GM19351 (cell line): Measurements from ENCODE around the gene FOXRED2.
"Not testable (repeated sequence)": the region's sequence is repeated elsewhere in the genome, so short reads cannot be mapped to it uniquely, and the experiment has no call there.

ENCODE experiments used
- ATAC-seq: cut with Tn5 transposase; IDR thresholded peaks from one replicate; pipeline ENCODE4 v1.9.1; 2021; ENCODE audit warnings: mild to moderate bottlenecking, moderate library complexity; ENCODE audit not compliant: unreplicated experiment

The FOXRED2 gene

DNA sequence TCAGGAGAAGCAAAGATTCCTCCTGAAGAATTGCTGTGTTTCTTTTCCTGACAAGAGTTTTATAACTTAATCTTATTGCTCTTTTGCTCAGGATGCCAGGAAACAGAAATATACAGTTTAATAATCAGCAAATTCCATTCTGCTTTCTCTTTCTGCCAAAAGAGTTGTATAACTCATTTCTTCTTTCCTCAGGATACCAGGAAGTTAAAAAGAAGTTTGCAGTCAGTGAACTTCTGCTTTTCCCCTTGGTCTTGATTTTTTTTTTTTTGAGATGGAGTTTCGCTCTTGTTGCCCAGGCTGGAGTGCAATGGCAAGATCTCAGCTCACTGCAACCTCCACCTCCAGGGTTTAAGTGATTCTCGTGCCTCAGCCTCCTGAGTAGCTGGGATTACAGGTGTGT lies 13.1 kb upstream of the FOXRED2 start:
- ATAC-seq, result not testable (repeated sequence)

DNA sequence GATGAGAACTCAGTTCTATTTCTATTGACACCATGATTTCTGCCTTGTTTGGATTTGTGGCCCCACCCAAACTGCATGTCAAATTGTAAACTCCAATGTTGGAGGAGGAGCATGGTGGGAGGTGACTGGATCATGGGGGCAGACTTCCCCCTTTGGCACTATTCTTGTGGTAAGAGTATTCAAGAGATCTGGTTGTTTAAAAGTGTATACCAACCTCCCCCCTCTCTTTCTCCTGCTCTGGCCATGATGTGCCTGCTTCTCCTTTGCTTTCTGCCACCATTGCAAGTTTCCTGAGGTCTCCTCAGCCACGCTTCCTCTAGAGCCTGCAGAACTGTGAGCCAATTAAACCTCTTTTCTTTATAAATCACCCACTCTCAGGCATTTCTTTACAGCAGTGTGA lies 7.9 kb upstream of the FOXRED2 start:
- no peak for ATAC-seq

DNA sequence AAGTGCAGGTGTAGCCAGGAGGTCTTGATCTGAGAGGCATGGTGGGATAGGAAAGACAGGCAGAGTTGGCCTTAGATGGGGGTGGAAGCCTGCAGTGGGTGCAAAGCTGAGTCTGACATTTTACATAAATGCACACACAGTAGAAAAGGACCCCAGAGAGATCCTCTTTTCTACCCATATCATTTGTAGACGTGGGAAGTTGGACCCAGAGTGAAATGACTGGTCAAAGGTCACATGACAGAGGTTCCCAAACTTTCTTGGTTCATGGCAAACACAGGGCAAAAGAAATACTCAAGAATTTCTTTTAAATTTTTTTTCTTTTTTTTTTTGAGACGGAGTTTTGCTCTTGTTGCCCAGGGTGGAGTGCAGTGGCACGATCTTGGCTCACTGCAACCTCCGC lies 6.2 kb upstream of the FOXRED2 start:
- ATAC-seq, result no peak

DNA sequence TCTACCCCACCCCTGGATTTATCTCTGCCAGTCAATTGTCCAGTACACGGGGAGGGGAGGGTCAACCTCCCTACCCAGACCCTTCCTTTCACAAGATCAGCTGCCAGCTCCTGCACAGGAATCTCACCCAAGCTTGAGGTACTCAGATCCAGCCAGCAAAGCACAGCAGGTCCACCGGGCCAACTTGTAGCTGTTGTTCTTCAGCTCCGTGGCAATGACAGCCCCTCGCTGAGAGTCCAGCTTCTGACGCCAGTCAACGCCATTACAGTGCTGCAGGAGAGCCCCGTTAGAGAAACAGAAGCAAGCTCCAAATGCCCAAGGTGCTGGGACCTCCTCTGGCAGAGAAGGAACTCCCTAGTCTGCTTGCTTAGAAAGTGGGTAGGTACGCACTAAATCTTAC lies 5.5 kb upstream of the FOXRED2 start:
- ATAC-seq, result no peak

DNA sequence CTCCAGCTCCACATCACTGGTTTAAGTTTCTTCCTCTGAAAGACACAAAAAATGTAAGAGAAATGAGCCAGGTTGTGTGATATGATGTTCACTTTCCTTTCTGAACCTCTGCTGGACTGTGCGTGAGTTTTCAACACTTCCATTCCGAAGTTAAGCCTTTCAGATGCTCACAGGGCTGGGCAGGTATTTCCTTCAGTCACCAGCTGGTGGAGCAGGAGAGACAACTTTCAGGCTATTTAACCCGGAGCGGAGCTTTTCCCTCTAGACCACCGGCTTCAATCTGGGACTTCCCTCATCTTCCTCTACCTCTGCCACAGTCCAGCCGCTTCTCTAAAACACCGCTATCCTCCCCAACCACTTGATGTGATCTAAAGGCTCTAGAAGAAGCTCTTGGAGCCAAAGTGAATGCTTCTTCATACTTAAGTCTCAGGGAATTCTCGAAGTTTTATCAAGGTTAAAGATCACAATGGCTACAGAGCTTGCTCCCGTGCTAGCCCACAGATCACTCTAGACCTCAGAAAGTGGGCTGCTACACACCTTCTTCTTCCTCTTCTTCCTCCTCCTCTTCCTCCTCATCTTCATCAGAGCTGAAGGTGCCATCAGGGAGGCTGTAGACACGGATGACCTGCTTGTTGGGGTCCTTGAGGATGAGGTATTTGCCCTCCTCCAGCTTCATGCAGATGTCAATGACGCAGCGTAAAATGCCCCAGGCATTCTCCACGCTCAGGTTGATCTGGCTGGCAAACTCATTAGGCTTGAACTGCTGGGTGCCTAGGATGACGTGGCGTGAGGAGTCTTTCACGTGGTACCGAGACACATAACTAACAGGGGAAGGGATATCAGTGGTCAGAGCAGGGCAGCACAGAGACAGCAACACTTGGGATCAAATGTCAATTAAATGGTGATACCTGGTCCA lies 4.4 kb upstream of the FOXRED2 start:
- no peak for ATAC-seq

DNA sequence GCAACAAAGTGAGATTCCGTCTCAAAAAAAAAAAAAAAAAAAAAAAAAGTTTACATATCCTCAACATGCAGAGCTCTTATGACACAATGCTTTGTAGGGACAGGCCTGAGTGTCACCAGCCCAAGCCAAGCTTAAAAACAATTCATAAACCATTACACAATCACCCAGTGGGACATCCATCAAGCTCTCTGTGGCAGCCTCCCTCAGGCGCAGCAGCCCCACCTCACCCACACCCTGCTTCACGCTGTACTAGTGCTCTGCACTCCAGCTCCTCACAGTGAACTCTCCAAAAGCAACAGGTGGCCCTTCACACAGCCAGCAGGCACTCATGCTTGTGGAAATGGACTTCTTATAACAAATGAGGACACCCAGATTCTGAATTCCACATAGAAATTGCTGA lies 3.5 kb upstream of the FOXRED2 start:
- ATAC-seq, result no peak

DNA sequence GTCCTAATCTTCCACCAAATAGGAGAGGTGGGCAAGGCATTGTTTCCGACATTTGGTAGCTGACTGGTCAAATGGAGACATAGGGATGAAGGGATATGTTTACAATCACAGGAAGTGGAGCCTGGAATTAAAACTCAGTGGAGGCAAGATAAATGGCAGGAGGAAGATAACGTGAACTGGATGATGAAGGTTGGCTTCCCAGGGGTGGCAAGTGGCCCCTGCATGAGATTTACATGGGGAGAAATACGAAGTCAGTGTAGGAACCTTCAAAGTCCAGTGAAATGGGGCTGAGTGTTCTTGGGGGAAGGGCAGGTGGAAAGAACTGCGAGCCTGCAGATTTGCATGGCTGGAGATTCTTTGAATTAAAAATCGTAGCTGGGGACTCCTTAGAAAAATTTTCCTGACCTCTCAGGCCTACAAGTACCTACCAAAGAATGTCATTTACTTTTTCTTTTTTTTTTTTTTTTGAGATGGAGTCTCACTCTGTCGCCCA lies 724 bp upstream of the FOXRED2 start:
- no peak for ATAC-seq

DNA sequence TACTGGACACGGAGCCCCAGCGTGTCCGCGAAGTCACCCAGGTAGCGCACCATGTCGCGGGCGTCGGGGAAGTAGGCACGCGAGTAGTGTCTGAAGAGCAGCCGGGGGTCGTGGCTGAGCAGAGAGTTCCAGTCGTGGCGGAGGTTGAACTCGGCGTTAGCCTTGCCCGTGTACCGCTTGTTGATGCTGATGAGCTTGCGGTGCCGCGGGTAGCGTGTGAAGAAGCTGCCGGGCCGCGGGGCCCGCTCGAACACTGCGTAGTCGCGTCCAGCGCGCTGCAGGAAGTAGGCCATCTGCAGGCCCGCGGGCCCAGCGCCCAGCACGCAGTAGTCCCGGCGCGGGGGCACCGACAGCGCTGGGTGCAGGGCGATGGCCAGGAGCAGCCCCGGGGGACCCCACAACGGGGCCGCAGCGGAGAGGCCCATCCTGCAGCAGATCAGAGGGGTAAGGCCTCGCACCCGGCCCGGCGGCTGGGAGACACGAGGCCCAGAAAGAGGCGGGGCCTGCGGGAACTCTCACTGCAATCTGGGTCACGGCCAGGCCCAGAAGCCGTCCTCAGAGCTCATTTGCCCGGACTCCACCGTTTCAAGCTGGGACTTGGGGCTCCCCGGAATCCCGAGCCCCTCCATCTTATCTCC lies 723 bp downstream of the FOXRED2 start:
- ATAC-seq, result no peak

DNA sequence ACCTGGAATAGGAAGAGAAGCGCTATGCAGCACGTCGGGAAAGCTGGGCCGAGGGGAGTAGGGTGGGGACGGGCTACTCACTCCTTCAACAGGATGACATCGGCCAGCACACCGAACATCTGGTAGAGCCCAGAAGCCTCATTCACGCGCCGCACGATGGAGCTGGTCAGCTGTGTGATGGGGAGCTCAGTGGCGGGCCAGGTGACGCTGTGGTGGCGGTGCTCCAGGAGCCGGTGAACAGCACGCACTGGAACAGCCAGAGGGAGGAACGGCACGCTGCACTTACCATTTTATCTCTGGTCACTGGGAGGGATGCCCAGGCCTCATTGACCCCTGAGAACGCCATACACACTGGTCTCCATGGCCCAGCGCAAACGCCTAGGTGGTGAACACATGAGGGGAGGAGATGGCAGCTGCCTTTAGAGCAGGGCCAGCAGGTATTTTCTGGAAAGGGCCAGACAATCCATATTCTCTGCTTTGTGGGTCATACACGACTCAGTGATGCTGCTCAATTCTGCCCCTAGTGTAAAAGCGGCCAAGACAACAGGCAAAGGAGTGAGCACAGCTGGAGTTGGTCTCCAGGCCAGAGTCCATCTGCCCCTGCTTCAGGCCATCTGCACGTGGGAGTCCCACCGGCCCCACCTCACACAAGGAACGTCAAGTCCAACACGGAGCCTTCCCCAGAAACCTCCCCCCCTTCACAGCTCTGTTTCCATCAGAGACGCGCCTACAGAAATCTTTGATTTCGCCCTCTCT lies 8.8 kb downstream of the FOXRED2 start:
- ATAC-seq, result no peak

DNA sequence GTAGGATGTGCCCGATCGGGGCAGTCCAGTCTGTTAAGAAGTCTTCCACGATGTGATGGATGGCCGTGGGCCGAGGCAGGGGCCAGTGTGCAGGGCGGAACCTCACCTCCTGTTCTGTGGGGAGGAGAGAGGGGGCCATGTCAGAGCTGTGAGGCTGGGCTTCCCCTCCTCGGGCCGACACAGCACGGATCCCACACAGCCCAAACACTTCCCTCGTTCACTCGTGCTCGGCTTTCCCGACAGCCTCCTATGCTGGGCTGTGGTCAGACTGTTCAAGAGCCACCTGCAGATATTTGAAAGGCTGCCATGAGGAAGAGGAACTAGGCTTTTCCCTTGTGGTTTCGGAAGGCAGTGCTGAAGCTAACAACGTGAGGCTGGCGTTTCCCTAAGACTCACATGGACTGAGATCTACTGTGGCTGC lies 13.1 kb downstream of the FOXRED2 start:
- ATAC-seq, result peak; percentile 55

DNA sequence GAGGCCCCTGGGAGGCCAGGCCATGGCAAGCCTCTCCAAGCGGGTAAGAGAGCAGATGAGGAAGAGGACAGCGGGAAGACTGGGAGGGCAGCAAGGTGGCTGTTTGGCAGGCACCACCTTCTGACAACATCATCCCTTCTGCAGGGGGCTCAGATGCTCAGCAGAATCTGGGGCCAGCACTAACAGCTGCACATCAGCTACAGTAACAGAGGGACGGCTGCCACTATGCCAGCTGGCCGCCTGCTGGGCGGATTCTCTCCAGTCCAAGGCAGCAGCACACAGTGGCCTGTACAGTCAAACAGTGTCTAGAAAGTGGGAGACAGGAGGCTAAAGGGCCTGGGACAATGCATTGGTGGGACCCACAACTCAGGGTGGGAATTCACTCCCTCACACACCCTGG lies 14.7 kb downstream of the FOXRED2 start:
- no peak for ATAC-seq

DNA sequence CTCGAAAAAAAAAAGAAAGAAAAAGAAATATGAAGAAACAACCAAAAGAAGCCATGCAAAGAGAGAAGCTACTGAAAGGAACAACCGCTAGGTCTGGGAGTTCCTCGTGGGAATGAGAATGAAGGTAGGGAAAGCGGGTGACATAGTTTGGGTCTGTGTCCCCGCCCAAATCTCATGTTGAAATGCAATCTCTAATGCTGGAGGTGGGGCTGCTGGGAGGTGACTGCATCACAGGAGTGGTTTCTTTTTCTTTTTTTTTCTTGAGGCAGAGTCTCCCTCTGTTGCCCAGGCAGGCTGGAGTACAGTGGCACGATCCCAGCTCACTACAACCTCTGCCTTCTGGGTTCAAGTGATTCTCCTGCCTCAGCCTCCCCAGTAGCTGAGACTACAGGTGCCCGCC lies 15.7 kb downstream of the FOXRED2 start:
- no peak for ATAC-seq

DNA sequence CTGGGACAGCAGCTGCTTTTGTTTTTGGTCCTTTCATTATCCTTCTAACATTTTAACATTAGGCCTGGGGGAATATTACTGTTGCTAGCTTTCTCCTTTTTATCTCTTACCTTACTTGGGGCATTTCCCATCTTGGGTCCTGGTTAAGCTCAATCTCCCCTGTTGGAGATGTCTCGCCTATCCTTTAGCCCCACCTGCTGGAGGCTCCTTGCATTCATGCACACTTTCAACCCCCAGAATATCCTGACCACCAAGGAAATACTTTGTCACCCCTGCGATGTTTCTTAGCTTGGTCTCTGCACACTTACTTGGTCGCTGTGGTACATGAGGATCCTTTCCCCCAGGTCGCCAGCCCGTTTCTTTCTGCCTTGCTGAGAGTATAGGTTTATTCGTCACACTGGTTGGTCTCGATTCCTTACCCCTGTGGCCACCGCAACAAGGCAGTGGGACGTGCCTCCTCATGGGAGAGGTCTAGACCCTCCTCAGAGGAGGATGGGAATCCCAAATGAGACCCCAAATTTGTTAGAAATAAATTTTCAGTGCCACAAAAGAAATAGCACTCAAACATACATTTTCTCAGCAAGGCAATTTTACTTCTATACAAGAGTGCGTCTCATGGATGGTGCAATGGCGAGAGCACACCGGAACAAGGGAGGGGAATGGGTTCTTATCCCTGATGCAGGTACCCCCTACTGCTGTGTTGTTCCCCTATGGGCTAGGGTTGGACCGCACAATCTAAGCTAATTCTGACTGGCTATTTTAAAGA lies 20.0 kb downstream of the FOXRED2 start:
- no peak for ATAC-seq

DNA sequence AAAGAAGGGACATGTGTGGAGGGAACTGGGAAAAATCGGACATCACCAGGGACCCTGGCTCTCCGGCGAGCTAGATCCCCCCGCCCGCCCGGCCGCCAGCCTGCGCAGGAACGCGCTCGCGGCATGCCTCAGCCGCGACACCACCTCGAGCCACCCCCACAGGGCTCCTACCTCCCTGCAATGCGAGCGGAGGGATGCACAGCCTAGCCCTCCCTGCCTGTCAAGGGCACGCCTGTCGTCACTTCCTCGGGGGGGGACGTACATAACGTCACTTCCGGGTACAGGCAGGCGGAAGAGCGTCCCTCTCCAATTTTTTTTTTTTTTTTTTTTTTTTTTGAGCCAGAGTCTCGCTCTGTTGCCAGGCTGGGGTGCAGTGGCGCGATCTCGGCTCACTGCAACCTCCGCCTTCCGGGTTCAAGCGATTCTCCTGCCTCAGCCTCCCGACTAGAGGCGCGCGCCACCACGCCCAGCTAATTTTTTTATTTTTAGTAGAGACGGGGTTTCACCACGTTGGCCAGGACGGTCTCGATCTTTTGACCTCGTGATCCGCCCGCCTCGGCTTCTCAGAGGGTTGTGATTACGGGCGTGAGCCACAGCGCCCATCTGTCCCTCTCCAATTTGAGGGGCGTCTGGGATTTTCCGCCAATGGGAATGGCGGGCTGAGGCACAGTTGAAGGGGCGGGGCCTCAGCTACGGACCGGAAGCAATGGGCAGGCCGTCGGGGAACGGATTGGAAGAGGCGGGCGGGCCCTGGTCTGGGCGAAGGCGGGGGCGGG lies 25.3 kb downstream of the FOXRED2 start, which contains the start of gene TXN2:
Gene TXN2 (minus strand): TSS at position 248 of the 776 bp plus-strand sequence. CDS start 803 bp downstream, outside the sequence.
- peak; percentile 82 for ATAC-seq

DNA sequence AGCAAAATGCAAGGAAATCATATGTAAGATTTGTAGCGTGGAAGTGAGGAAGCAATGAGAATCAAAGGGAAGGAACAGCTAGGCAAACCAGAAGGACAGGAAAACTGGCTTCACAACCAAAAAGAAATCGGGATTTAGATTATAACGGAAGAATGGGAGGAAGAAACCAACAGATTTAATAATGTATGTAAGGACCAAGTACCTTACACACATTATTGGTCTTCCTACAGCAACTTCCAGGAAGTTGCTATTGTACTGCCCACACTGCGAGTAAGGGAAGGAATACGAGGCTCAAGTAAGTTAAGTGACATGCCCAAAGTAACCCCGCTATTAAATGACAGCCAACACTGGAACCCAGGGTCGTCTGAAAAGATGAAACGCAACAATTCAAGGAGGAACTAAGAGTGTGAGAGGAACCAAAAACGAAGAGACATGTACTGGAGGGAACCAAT lies 25.9 kb downstream of the FOXRED2 start:
- no peak for ATAC-seq

DNA sequence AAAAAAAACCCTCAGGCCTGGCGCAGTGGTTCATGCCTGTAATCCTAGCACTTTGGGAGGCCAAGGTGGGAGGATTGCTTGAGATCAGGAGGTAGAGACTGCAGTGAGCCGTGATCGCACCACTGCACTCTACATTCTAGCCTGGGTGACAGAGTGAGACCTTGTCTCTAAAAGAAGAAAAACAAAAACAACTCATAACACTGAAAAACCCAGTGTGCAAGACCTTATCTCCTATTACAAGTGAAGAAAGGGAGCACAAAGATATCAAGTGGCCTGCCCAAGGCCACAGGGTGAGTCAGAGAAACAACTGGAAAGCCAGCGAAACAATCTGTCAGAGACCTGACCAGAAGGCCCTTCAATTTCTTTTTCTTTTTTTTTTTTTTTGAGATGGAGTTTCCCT lies 27.9 kb downstream of the FOXRED2 start:
- no peak for ATAC-seq

DNA sequence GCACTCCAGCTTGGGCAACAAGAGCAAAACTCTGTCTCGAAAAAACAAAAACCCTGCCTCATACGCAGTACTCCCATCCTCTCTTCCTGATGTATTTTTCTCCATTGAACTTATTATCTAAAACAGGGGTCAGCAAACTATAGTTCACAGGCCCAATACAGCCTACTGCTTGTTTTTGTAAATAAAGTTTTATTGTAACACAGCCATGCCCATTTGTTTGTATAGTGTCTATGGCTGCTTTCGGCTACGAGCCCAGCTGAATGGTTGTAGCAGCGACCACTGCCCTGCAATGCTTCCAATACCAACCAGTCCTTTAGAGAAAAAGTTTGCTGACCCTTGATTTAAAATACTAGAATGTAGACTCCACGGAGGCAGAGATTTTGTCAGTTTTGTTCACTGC lies 31.5 kb downstream of the FOXRED2 start:
- no peak for ATAC-seq

DNA sequence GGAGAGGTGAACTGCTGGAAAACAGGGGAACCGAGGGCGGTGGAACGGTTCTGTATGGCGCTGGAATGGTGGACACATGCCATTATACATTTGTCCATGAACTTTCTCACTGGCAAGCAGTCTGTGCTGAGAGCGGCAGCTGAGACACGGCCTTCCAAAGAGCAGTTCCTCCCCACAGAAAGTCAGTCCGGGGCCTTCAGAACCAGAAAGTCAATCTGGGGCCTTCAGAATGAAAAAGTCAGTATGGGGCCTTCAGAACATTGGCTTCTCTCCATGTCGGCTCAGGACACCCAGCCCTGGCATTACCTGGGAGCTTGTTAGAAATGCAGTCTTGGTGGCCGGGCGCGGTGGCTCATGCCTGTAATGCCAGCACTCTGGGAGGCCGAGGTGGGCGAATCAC lies 34.2 kb downstream of the FOXRED2 start:
- ATAC-seq, result no peak

DNA sequence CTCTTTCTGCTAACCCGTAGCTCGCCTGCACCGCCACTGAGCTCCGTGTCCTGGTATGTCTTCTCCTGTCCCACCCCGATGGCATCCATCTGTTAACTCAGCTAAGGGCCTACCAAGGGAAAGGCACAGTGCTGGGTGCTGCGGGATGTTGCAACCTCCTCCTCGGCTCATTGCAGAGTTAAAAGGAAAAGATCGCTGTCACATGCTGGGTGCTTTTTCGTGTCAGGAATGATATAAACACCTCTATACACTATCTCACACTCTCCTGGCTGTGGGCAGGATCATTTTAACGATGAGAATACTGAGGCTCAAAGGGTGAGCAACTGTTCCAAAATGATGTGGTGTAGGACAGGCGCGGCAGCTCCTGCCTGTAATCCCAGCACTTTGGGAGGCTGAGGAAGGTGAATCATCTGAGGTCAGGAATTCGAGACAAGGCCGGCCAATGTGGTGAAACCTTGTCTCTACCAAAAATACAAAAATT lies 35.5 kb downstream of the FOXRED2 start:
- no peak for ATAC-seq

DNA sequence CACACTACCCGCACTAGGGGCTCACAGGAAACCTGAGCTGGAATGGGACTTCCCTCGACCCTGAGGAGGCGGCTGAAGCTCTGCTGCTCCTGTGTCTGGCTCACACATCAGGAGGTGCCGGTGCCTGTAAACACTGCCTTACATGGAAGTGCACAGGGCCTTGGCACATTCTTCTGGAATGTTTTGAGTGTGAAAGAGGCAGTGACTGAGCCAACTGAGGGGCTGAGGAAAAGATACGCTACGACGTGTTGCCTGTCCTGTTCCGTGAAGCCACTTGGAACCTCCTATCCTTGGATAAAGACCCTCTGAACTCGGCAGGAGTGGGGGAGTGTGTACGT lies 35.9 kb downstream of the FOXRED2 start:
- no peak for ATAC-seq
